Measurements from ENCODE around the gene RWDD4.

The RWDD4 gene

GRCh38 chr4:183659029-183659871 is at the start of gene RWDD4, which contains the start of gene TRAPPC11:
TSS of gene RWDD4 (minus strand) at chr4:183659185. CDS start at chr4:183658952, 233 bp downstream.
TSS of gene TRAPPC11 (plus strand) at chr4:183659293. CDS start at chr4:183663868, 4,575 bp downstream.
- peak; percentile 97 for DNase-seq (ENCODE audit: low spot score)

- DNase-seq (ENCODE audit: low spot score) = no peak
Observed at GRCh38 chr4:183702492-183702891, 43.5 kb upstream of the RWDD4 start.

GRCh38 chr4:183700407-183700806 is 41.4 kb upstream of the RWDD4 start:
- no peak for DNase-seq (ENCODE audit: low spot score)

GRCh38 chr4:183698909-183699308 is 39.9 kb upstream of the RWDD4 start:
- DNase-seq (ENCODE audit: low spot score) = no peak

GRCh38 chr4:183691897-183692296 is 32.9 kb upstream of the RWDD4 start:
- no peak for DNase-seq (ENCODE audit: low spot score)

GRCh38 chr4:183691006-183691405 is 32.0 kb upstream of the RWDD4 start:
- no peak for DNase-seq (ENCODE audit: low spot score)

GRCh38 chr4:183688216-183688615 is 29.2 kb upstream of the RWDD4 start:
- DNase-seq (ENCODE audit: low spot score) = no peak

GRCh38 chr4:183686461-183686860 is 27.5 kb upstream of the RWDD4 start:
- DNase-seq (ENCODE audit: low spot score) = no peak

GRCh38 chr4:183681119-183681518 is 22.1 kb upstream of the RWDD4 start:
- DNase-seq (ENCODE audit: low spot score) = no peak

- DNase-seq (ENCODE audit: low spot score) = no peak
Observed at GRCh38 chr4:183675625-183676024, 16.6 kb upstream of the RWDD4 start.

- DNase-seq (ENCODE audit: low spot score) = no peak
Observed at GRCh38 chr4:183674153-183674552, 15.2 kb upstream of the RWDD4 start.

GRCh38 chr4:183670960-183671555 is 12.1 kb upstream of the RWDD4 start:
- DNase-seq (ENCODE audit: low spot score) = no peak

GRCh38 chr4:183670251-183670650 is 11.3 kb upstream of the RWDD4 start:
- DNase-seq (ENCODE audit: low spot score) = no peak

GRCh38 chr4:183666088-183666487 is 7.1 kb upstream of the RWDD4 start:
- no peak for DNase-seq (ENCODE audit: low spot score)

- no peak for DNase-seq (ENCODE audit: low spot score)
Observed at GRCh38 chr4:183659872-183660242, 872 bp upstream of the RWDD4 start.

GRCh38 chr4:183658362-183659028 is 490 bp downstream of the RWDD4 start:
- DNase-seq (ENCODE audit: low spot score) = no peak

GRCh38 chr4:183657564-183657963 is 1.4 kb downstream of the RWDD4 start:
- DNase-seq (ENCODE audit: low spot score) = no peak

- DNase-seq (ENCODE audit: low spot score) = no peak
Observed at GRCh38 chr4:183645326-183645725, 13.7 kb downstream of the RWDD4 start.

GRCh38 chr4:183639291-183639690 is 19.7 kb downstream of the RWDD4 start:
- DNase-seq (ENCODE audit: low spot score) = no peak

- no peak for DNase-seq (ENCODE audit: low spot score)
Observed at GRCh38 chr4:183638436-183638835, 20.5 kb downstream of the RWDD4 start.

GRCh38 chr4:183637461-183637860 is 21.5 kb downstream of the RWDD4 start:
- no peak for DNase-seq (ENCODE audit: low spot score)

GRCh38 chr4:183636923-183637322 is 22.1 kb downstream of the RWDD4 start:
- DNase-seq (ENCODE audit: low spot score) = no peak

GRCh38 chr4:183636503-183636902 is 22.5 kb downstream of the RWDD4 start:
- no peak for DNase-seq (ENCODE audit: low spot score)

Measured in CD4-positive, alpha-beta T cell treated with Interleukin-15 for 4 hours (primary cell).